Progenitor cell of endocrine pancreas (in vitro differentiated cells): Measurements from ENCODE around the gene FNBP1L. TPM values are rescaled to one million over a fixed set of nuclear protein-coding genes. Genes with fewer than 3 reads are reported as not detected.
A peak's percentile ranks its signal among the peaks of the same experiment; 100 is the strongest.

Experiments
- DNase-seq: peaks from one replicate; pipeline ENCODE4 v3.0.0; 2021; ENCODE audit warnings: low spot score; ENCODE audit not compliant: unreplicated experiment
- H3K27ac Mint-ChIP-seq: 2 replicates; pipeline ENCODE4 v1.8.0; 2021; ENCODE audit warnings: mild to moderate bottlenecking, moderate library complexity, mixed read lengths
- H3K27me3 Mint-ChIP-seq: 2 replicates; pipeline ENCODE4 v1.8.0; 2021; ENCODE audit warnings: mixed read lengths
- H3K36me3 Mint-ChIP-seq: 2 replicates; pipeline ENCODE4 v1.8.0; 2022; ENCODE audit warnings: mixed read lengths; ENCODE audit not compliant: insufficient read depth
- H3K4me1 Mint-ChIP-seq: 2 replicates; pipeline ENCODE4 v1.8.0; 2021; ENCODE audit warnings: low read depth, mixed read lengths
- H3K4me3 Mint-ChIP-seq: 2 replicates; pipeline ENCODE4 v1.8.0; 2021; ENCODE audit warnings: low read depth, mild to moderate bottlenecking, moderate library complexity, mixed read lengths
- H3K9me3 Mint-ChIP-seq: 2 replicates; pipeline ENCODE4 v1.8.0; 2021; ENCODE audit warnings: low read depth, mixed read lengths
- CTCF ChIP-seq: fragments of 200-600 bp; sonication (generic); IDR thresholded peaks from one replicate; pipeline ENCODE4 v1.5.0; 2021; ENCODE audit warnings: antibody characterized with exemption, mild to moderate bottlenecking; ENCODE audit not compliant: unreplicated experiment
- total RNA-seq: library from RNA; stranded (reverse); gene quantifications from 2 replicates; pipeline ENCODE4 v1.2.1, GENCODE V29; 2021

Gene FNBP1L
- total RNA-seq, 1 donor from 2014 or later, result 136 TPM

DNA sequence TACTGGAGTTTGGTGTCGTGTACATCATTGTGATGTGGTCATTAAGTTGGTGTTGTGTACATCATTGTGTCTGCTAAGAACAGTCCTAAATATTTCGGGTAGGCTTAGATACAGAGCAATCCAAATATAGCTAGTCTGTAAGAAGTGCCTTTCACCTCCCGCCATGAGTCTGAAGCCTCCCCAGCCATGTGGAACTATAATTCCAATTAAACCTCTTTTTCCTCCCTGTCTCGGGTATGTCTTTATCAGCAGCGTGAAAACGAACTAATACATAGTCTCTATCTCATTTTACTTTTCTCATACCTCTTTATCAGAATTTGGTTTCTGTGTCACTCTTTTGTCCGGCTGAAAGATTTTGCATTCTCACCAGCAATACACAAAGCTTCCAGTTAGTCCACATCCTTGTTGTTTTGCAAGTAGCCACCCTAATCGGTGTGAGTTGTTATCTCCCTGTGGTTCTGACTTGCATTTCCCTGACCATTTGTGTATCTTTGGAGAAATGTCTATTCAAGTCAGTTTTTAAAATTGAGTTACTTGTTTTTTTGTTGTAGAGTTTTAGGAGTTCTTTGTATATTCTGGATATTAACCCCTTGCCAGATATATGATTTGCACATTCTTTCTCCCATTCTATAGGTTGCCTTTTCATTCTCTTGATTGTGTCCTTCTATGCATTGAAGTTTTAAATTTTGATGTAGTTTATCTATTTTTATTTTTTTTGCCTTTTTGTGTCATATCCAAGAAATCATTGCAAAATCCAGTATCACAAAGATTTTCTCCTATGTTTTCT is 56.5 kb downstream of the FNBP1L start:
- DNase-seq, result no peak
- Mint-ChIP-seq H3K4me3 (no peak overlapping the region), H3K9me3 (peaks cover 10% of the 10 kb centered on the region), H3K36me3 (peaks cover 39% of the 10 kb centered on the region), H3K4me1 (peaks cover 12% of the 10 kb centered on the region), H3K27ac (peak overlapping the region; percentile 60), H3K27me3 (no peaks in the 10 kb centered on the region)
- no peak for TF ChIP-seq CTCF

- Mint-ChIP-seq H3K4me3 (no peak overlapping the region), H3K9me3 (peaks cover 18% of the 10 kb centered on the region), H3K27me3 (no peaks in the 10 kb centered on the region), H3K4me1 (peaks cover 9% of the 10 kb centered on the region), H3K36me3 (peaks cover 48% of the 10 kb centered on the region), H3K27ac (no peak overlapping the region)
- no peak for DNase-seq
- TF ChIP-seq CTCF, result no peak
Observed at GRCh38 chr1:93506126-93506525, 58.2 kb downstream of the FNBP1L start.

DNA sequence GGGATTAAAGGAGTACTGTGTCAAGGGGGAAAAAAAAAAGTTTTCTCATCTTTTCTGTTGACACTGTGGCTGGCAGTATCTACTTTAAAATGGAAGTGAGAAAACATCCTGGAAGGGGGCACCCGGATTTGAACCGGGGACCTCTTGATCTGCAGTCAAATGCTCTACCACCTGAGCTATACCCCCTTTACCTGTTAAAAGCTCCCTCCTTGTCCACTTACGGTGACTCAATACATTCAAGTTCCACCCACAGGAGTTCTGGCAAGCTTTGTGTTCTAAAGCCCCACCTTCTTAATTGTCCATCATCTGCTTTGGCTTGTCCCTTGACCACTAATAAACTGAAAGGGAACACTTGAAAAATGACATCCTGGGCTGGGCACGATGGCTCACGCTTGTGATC is 68.2 kb downstream of the FNBP1L start:
- H3K27me3 Mint-ChIP-seq, result no peaks in the 10 kb centered on the region
- peaks cover 1% of the 10 kb centered on the region for H3K4me1 Mint-ChIP-seq
- H3K36me3 Mint-ChIP-seq, result peaks cover 17% of the 10 kb centered on the region
- H3K9me3 Mint-ChIP-seq, result no peaks in the 10 kb centered on the region
- DNase-seq, result no peak
- H3K27ac Mint-ChIP-seq, result no peak overlapping the region
- no peak for TF ChIP-seq CTCF
- H3K4me3 Mint-ChIP-seq, result no peak overlapping the region

DNA sequence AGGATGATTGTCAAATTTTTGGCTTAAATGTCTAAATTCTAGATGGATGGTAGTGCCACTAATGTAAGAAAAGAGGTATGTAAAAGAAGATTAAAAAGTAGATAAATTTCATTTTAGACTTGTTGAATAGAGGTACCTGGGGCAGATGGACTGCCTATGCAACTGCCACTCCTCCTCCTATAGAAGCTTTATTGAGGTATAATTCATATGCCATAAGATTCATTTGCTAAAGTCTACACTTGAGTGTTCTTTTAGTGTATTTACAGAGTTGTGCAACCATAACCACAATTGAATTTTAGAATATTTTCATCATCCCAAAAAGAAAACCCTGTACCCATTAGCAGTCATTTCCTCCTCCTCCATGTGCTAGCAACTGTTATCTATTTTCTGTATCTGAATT is 70.6 kb downstream of the FNBP1L start:
- no peak for DNase-seq
- Mint-ChIP-seq H3K4me3 (no peak overlapping the region), H3K27me3 (no peaks in the 10 kb centered on the region), H3K36me3 (peaks cover 19% of the 10 kb centered on the region), H3K27ac (peak overlapping the region; percentile 54), H3K4me1 (peaks cover 1% of the 10 kb centered on the region), H3K9me3 (peaks cover 3% of the 10 kb centered on the region)
- no peak for TF ChIP-seq CTCF

- Mint-ChIP-seq H3K9me3 (peaks cover 3% of the 10 kb centered on the region), H3K27ac (peak overlapping the region; percentile 63), H3K36me3 (peaks cover 17% of the 10 kb centered on the region), H3K27me3 (no peaks in the 10 kb centered on the region), H3K4me1 (peaks cover 1% of the 10 kb centered on the region), H3K4me3 (no peak overlapping the region)
- no peak for TF ChIP-seq CTCF
- no peak for DNase-seq
Observed at GRCh38 chr1:93519199-93519829, 71.4 kb downstream of the FNBP1L start.
